ENCODE results near the gene DNAJC5.
A peak's percentile ranks its signal among the peaks of the same experiment; 100 is the strongest.

Gene DNAJC5

DNA sequence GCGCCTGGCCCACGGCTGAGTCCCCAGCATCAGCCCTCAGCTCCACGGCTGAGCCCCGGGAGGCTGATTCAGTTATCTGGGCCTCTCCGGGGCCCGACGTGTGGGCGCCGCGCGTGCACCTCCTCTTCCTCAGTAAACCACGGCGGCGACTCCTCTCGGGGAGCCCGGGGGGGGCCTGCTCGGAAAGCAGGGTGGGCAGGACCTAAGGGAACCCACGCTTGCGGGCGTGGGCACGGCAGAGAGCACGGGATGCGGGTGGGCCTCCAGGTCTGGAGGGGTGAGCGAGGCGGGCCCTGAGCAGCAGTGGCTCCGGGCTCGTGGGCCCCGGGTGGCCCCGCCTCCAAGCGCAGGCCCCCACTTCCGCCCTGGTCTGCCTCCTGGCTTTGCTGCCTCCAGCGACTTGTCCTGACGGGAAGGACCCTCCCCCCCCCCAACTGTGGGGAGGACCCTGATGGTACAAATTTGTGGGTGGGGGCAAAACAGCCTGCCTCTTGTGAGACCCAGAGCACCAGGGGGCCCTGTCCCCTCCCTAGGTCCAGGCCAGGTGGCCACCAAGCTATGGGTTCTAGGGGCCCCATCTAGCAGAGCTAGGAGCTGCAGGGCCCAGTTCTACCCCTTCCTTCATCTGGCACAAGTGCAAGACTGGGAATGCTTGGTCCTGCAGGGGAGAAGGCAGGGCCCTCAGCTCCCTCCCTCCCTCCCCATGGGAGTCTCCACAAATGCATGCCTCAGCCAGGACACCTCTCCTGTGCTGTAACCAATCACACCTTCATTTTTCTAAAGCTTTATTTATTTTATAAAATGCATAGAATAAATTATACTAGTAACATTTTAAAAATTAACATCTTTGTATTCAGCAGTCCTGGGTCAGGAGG is 44.4 kb downstream of the DNAJC5 start:
- peak; percentile 49 for DNase-seq

DNA sequence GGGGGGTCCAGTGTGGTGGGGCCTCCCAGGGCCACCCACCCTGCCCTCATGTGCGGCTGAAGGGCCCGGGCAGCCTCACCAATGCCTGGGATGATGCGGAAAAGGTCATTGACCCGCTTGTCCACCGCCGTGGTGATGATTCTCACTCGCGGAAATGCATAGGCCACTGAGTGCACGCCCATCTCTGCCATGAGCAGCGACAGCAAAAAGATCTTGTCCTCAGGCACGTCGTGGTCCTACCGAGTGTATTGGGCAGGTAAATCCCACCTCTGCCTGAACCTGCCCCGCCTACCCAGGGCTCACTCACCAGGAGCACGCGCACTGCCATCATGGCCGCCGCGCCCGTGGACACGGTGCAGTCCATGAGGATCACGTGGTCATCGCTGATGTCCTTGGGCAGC is 45.1 kb downstream of the DNAJC5 start:
- DNase-seq = no peak

DNA sequence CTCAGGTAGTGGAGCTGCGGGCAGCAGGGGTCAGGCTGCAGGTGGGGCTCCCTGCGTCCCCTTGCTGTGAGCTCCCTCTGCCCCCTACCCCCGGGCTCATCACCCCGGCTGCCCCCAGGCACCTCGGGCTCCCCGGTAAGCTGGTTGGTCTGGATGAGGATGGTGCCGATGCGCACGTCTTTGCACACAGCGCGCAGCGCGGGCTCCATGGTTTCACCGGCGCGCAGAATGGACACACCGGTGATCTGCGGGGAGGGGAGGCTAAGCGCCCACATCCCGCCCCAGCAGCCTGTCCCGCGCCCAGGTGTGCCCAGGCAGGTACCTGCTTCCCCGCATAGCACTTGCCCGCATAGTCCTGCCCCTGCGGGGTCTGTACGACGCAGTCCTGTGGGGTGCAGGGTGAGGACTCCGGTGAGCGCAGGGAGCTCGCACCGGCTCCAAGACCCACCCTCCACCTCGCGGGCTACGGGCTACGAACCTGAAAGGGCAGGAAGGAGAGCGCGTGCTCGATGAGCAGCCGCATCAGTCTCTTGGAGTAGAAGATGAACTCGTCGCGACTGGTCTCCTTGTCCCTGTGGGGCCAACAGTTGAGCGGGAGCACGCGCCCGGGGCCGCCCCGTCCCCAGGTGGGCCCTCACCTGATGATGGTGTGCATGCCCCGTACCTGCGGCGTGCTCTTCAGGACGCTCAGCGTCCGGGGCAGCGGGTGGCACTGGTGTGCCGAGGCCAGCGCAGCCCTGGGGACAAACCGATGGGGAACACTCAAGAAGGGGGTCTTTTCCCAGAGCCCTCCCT is 45.7 kb downstream of the DNAJC5 start:
- DNase-seq = no peak

DNA sequence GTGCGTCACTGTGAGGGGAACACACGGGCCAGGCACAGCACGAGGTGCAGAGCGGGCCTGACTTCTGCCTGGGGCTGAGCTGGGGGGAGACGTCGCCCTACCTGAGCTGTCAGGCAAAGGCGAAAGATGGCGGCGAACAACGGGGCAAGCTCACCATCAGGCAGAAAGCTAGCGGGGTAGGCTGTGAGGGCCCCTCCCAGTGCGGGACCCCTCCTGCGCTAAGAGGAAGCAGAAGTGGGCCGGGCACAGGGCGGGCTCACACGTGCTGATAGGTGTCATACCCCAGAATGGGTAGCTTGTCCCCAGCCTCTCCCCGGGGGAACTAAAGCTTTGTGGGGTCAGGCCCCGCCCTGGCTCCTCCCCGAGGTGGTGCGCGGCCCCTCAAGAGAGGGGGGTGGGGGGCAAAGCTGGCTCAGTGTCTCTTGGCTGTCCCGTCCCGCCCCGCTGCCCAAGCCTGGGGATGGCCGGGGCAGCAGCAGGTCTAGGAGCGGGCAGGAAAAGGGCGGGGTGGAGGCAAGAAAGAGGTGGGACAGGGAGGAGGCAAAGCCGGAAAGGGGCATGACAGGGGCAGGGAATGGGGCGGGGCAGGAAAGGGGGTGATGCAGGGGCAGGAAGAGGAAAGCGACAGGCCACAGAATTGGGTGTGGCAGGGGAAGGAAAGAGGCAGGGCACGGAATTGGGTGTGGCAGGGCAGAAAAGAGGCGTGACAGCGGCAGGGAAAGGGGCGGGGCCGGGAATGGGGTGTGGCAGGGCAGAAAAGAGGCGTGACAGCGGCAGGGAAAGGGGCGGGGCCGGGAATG is 46.6 kb downstream of the DNAJC5 start:
- DNase-seq = no peak

DNA sequence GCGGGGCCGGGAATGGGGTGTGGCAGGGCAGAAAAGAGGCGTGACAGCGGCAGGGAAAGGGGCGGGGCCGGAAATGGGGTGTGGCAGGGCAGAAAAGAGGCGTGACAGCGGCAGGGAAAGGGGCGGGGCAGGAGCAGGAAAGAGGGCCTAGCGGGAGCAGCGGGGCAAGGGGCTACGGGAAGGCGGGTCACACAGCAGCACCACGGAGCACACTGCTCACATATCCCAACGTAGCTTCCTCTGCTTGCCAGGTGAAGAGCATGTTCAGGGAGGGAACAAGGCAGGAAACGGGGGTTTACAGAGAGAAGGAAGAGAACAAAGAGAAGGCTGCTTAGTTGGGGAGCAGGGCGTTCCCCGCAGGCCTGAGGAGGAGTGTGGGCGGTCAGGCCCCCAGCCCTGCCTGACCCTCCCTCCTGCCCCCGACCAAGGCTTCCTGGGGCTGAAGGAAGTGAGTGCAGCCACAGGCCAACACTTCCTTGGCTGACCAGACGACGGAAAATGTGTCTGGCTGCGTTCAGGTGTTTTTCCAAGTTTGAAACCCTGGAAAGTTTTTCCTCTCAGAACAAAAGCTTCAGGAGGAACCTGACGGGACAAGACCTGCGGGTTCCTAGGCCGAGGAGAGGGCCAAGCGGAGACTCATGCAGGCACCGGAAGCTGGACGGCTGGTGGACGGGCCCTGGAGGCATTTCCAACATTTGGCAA is 47.5 kb downstream of the DNAJC5 start:
- DNase-seq = peak; percentile 47

- no peak for DNase-seq
Observed at GRCh38 chr20:63942969-63943807, 48.3 kb downstream of the DNAJC5 start.

GRCh38 chr20:63943808-63944077 is 48.8 kb downstream of the DNAJC5 start:
- DNase-seq = no peak

DNA sequence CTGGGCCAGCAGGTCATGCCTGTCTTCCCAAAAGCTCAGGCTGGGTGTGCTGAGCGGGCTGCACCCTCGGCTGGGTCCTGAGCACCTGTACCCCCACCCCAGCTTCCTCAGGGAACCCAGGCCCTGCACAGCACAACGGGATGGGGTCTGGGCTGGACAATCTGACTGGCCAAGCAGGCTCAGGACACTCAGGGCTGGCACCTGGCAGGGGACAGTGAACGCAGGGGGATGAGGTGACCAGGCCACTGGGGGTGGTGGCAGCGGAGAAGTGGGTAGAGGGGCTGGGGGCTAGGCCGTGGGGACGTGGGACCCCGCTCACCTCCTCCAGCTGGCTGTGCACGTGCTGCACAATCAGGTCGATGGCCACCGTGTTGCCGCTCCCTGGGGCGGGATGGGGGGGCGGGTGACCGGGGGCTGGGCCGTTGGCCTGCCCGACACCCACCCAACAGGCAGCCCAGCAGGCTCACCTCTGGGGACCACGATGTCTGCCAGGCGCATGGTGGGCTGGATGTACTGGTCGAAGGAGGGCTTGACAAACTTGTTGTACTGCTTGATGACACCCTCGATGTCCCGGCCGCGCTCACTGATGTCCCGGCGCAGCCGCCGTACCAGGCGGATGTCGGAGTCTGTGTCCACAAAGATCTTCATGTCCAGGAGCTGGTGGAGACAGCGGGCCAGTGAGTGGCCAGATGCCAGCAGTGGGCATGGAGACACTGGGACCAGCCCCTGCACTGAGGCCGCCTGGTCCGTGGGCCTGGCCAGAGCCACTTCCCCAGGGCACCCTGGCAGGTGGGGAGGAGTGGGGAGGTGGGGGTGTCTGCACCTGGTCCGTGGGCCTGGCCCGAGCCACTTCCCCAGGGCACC is 49.4 kb downstream of the DNAJC5 start:
- DNase-seq = no peak

- DNase-seq = no peak
Observed at GRCh38 chr20:63945031-63945658, 50.2 kb downstream of the DNAJC5 start.

- no peak for DNase-seq
Observed at GRCh38 chr20:63945921-63946920, 51.3 kb downstream of the DNAJC5 start.

GRCh38 chr20:63946986-63947637 is 52.2 kb downstream of the DNAJC5 start:
- no peak for DNase-seq

DNA sequence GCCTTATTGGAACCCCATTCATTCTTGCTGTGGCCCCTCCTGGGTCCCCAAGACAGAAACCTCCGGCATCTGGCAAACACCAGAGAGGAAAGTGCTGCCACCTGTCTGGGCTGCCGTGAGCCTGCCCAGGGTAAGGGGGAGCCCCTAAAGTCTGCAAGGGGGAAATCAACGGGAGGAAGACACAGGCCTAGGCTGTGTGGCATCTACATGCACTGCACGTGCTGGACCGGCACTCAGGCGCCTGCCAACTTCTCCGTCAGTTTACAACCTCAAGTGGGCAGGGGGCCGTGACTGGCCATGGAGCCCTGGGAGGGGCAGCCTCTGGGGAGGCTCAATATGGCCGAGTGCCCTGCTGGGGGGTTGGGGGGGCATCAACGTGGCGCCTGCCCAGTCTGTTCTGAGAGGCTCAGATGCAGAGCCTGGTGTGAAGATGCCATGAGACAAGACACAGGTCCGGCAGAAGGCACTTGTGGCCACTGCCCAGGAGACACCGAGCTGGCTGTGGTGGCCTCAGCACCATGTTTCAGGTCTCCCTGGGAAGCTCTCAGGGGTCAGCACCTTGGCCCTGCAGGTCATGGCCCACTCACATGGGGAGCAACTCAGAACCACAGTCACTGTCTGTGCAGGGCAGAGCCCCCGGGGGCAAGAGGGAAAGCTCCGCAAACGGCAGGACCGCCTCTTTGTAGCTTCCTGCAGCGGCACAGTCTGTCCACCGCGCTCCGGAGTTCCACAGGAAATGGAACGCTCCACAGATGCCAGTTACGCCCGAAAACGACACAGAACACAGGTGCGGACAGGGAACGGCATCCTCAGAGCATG is 52.9 kb downstream of the DNAJC5 start:
- DNase-seq = no peak

- no peak for DNase-seq
Observed at GRCh38 chr20:63950701-63951397, 55.9 kb downstream of the DNAJC5 start.

DNA sequence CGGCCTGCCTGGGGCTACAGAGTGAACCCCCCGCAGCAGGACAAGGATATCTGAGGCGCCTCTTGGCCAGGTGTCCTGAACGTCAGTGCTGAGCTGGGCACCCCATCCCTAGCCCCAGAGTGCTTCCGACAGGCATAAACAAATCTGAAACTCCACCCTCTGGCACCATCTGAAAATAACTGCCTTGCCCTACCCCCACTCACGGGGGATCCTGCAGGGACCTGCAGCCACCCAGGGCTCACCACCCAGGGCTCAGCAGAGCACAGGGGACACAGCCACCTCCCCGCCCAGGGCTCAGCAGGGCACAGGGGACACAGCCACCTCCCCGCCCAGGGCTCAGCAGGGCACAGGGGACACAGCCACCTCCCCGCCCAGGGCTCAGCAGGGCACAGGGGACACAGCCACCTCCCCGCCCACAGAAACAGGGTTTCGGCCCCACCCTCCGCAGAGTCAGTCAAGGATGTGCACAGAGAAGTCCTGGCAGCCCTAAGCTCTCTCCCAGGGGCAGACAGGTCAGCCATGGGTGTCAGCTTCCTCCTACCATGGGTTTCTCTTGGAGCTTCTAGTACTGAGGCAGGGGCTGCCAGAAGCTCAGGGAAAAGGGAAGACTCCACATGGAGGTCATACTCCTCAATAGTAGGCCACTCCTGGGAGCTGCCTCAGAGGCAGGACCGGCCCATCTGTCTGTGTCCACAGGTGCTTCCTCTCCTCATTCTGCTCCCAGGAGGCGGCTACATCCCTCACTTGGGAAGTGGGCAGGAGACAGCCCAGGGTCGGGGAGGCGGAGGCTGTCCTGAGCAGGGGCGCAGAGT is 56.7 kb downstream of the DNAJC5 start:
- no peak for DNase-seq

- no peak for DNase-seq
Observed at GRCh38 chr20:63952210-63952535, 57.2 kb downstream of the DNAJC5 start.

- no peak for DNase-seq
Observed at GRCh38 chr20:63952769-63953168, 57.8 kb downstream of the DNAJC5 start.

Measured in right kidney (tissue), 1 donor.